GM11168 (cell line): Measurements from ENCODE around the gene ZNF234.
"Not testable (repeated sequence)": the region's sequence is repeated elsewhere in the genome, so short reads cannot be mapped to it uniquely, and the experiment has no call there.

Experiments
- in situ Hi-C: fragments of 300-500 bp; cut with MboI; formaldehyde crosslinking; loops from one replicate; pipeline ENCODE4 v1.12.0; 2022; ENCODE audit warnings: low sequenced_read_pairs; ENCODE audit not compliant: unreplicated experiment

ZNF234 gene

GRCh38 chr19:44141191-44142058 lies at the start of gene ZNF234:
ZNF234 (plus strand) TSS chr19:44141554; CDS start chr19:44144633, 3,079 bp downstream.
- in situ Hi-C loops = no loop called here

- in situ Hi-C loops = no loop called here
These were observed 49.2 kb upstream of the ZNF234 start for GRCh38 chr19:44092108-44092507.

GRCh38 chr19:44093931-44094765 lies 47.2 kb upstream of the ZNF234 start, which contains the start of gene ZNF224:
ZNF224 (plus strand) TSS chr19:44094361; CDS start chr19:44097874, 3,513 bp downstream.
- in situ Hi-C loops = no loop called here

- in situ Hi-C loops = no loop called here
These were observed 33.6 kb upstream of the ZNF234 start for GRCh38 chr19:44107751-44108150.

- in situ Hi-C loops = no loop called here
These were observed 31.9 kb upstream of the ZNF234 start for GRCh38 chr19:44109458-44109857.

GRCh38 chr19:44111910-44112463 lies 29.4 kb upstream of the ZNF234 start:
- in situ Hi-C loops = no loop called here

- in situ Hi-C loops = no loop called here
These were observed 28.6 kb upstream of the ZNF234 start for GRCh38 chr19:44112802-44113137.

- in situ Hi-C loops = no loop called here
These were observed 28.1 kb upstream of the ZNF234 start, which contains the start of gene ZNF225 for GRCh38 chr19:44113138-44113783. ZNF225 (plus strand) TSS chr19:44113399; CDS start chr19:44115828, 2,429 bp downstream.

GRCh38 chr19:44113784-44114390 lies 27.5 kb upstream of the ZNF234 start:
- in situ Hi-C loops = no loop called here

- in situ Hi-C loops = not testable (repeated sequence)
These were observed 20.2 kb upstream of the ZNF234 start for GRCh38 chr19:44121162-44121561.

- in situ Hi-C loops = no loop called here
These were observed 9.4 kb upstream of the ZNF234 start for GRCh38 chr19:44131955-44132354.

- in situ Hi-C loops = no loop called here
These were observed 692 bp downstream of the ZNF234 start for GRCh38 chr19:44142059-44142433.

- in situ Hi-C loops = no loop called here
These were observed 8.4 kb downstream of the ZNF234 start for GRCh38 chr19:44149776-44150175.

- in situ Hi-C loops = no loop called here
These were observed 10.1 kb downstream of the ZNF234 start for GRCh38 chr19:44151491-44151890.

- in situ Hi-C loops = no loop called here
These were observed 15.1 kb downstream of the ZNF234 start for GRCh38 chr19:44156475-44156874.

- in situ Hi-C loops = no loop called here
These were observed 22.4 kb downstream of the ZNF234 start for GRCh38 chr19:44163789-44164188.

GRCh38 chr19:44164327-44164672 lies 22.9 kb downstream of the ZNF234 start:
- in situ Hi-C loops = no loop called here

GRCh38 chr19:44164673-44165512 lies 23.5 kb downstream of the ZNF234 start, which contains the start of gene ZNF226:
ZNF226 (plus strand) TSS chr19:44165100; CDS start chr19:44170081, 4,981 bp downstream.
- in situ Hi-C loops = no loop called here

- in situ Hi-C loops = not testable (repeated sequence)
These were observed 29.3 kb downstream of the ZNF234 start for GRCh38 chr19:44170660-44171059.
